GM19025 (cell line): Measurements from ENCODE around the gene TPI1.

Experiments used
- ATAC-seq: cut with Tn5 transposase; IDR thresholded peaks from one replicate; pipeline ENCODE4 v1.9.1; 2021; ENCODE audit warnings: mild to moderate bottlenecking, low read depth, moderate library complexity; ENCODE audit not compliant: unreplicated experiment

Gene TPI1

GRCh38 chr12:6914246-6914946, 47.1 kb downstream of the TPI1 start, which contains the start of gene ENO2:
ENO2 (plus strand) TSS chr12:6914580; CDS start chr12:6915833, 1,253 bp downstream.
- peak; percentile 75 for ATAC-seq

- ATAC-seq, result no peak
Measured at GRCh38 chr12:6914947-6915788, 47.8 kb downstream of the TPI1 start.

- no peak for ATAC-seq
Measured at GRCh38 chr12:6915789-6916285, 48.5 kb downstream of the TPI1 start.

GRCh38 chr12:6916426-6917200, 49.3 kb downstream of the TPI1 start:
- ATAC-seq, result no peak

GRCh38 chr12:6917491-6918231, 50.3 kb downstream of the TPI1 start:
- no peak for ATAC-seq

GRCh38 chr12:6919588-6919987, 52.3 kb downstream of the TPI1 start:
- no peak for ATAC-seq
